Keratinocyte (primary cell): ENCODE data around the gene MFN2. TPM values are rescaled to one million over a fixed set of nuclear protein-coding genes. Genes with fewer than 3 reads are reported as not detected.

Source experiments
- DNase-seq: peaks from one replicate; pipeline ENCODE4 v3.0.0-alpha.2; 2011; ENCODE audit warnings: low read depth, missing footprints, low spot score
- FAIRE-seq: peaks from 2 replicates; lab custom pipeline; 2011; peaks lifted over from hg19 to GRCh38; lab: Jason Lieb, UNC
- H2AFZ ChIP-seq: 2 replicates; pipeline ENCODE4 v1.6.0; 2012; ENCODE audit warnings: low read length, control low read depth, inconsistent platforms; ENCODE audit not compliant: control insufficient read depth
- H3K27ac ChIP-seq: 2 replicates; pipeline ENCODE4 v1.5.1; 2011; ENCODE audit warnings: low read length; ENCODE audit not compliant: control insufficient read depth, insufficient read depth
- H3K27me3 ChIP-seq: 3 replicates; pipeline ENCODE4 v1.6.0; 2011; ENCODE audit warnings: low read length; ENCODE audit not compliant: control insufficient read depth, insufficient read depth; ENCODE audit errors: extremely low read depth
- H3K36me3 ChIP-seq, 2 experiments: 2 replicates in 1 of 2; 3 replicates in 1 of 2; pipeline ENCODE4 v1.5.1; 2011; ENCODE audit warnings: low read length in 2 of 2, mild to moderate bottlenecking in 1 of 2; ENCODE audit not compliant: control insufficient read depth in 2 of 2, insufficient read depth in 2 of 2; ENCODE audit errors: extremely low read depth in 1 of 2
- H3K4me1 ChIP-seq: 3 replicates; pipeline ENCODE4 v1.5.1; 2011; ENCODE audit warnings: low read length; ENCODE audit not compliant: control insufficient read depth, insufficient read depth; ENCODE audit errors: extremely low read depth
- H3K4me2 ChIP-seq: 3 replicates; pipeline ENCODE4 v1.6.0; 2011; ENCODE audit warnings: low read depth, low read length; ENCODE audit not compliant: control insufficient read depth, insufficient read depth; ENCODE audit errors: extremely low read depth
- H3K4me3 ChIP-seq, 3 experiments: fragments of 200-600 bp in 1 of 3; sonication (generic) in 1 of 3; 2 replicates in 2 of 3; 3 replicates in 1 of 3; pipeline ENCODE4 v1.5.1; 2011 to 2016; ENCODE audit warnings: low read length in 3 of 3, mild to moderate bottlenecking in 3 of 3, control low read depth in 2 of 3, inconsistent platforms in 1 of 3, low read depth in 1 of 3, mixed read lengths in 1 of 3, mixed run types in 1 of 3, moderate library complexity in 1 of 3; ENCODE audit not compliant: control insufficient read depth in 2 of 3, insufficient read depth in 2 of 3; ENCODE audit errors: extremely low read depth in 1 of 3
- H3K79me2 ChIP-seq: 2 replicates; pipeline ENCODE4 v1.6.0; 2012; ENCODE audit warnings: low read length; ENCODE audit not compliant: control insufficient read depth, insufficient read depth
- H3K9ac ChIP-seq: 3 replicates; pipeline ENCODE4 v1.6.0; 2011; ENCODE audit warnings: low read length; ENCODE audit not compliant: control insufficient read depth, insufficient read depth; ENCODE audit errors: extremely low read depth
- H3K9me1 ChIP-seq: 3 replicates; pipeline ENCODE4 v1.6.0; 2011; ENCODE audit warnings: low read length; ENCODE audit not compliant: control insufficient read depth, insufficient read depth; ENCODE audit errors: extremely low read depth
- H3K9me3 ChIP-seq: 2 replicates; pipeline ENCODE4 v1.5.1; 2012; ENCODE audit warnings: low read depth, low read length; ENCODE audit not compliant: control insufficient read depth
- H4K20me1 ChIP-seq: 3 replicates; pipeline ENCODE4 v1.6.0; 2011; ENCODE audit warnings: low read length; ENCODE audit not compliant: control insufficient read depth, insufficient read depth; ENCODE audit errors: extremely low read depth
- EZH2 ChIP-seq: IDR thresholded peaks from one replicate; pipeline ENCODE4 v1.6.1; 2012; ENCODE audit warnings: inconsistent platforms, mild to moderate bottlenecking, low read length, moderate library complexity
- dilution Hi-C: fragments of 300-500 bp; cut with MboI; formaldehyde crosslinking; loops from one replicate; pipeline ENCODE4 v1.7.0; 2020; ENCODE audit warnings: low sequenced_read_pairs; ENCODE audit not compliant: extremely low pct_ligation_motif_present
- polyA plus RNA-seq, 5 experiments: library from polyadenylated mRNA; depleted of rRNA in 3 of 5; stranded (reverse) in 3 of 5; stranded (forward) in 1 of 5; unstranded in 1 of 5; fragments of >200 nt; gene quantifications; 1 replicate in 1 of 5; 2 replicates in 3 of 5; 3 replicates in 1 of 5; pipeline versions ENCODE4 v1.2.1 to v1.2.3, GENCODE V29; 2011 to 2012; ENCODE audit warnings: missing spikeins in 2 of 5, low read depth in 1 of 5, low replicate concordance in 1 of 5
- TF ChIP-seq, protein P1 (sequence below), 3 experiments: IDR thresholded peaks in 1 of 3; conservative IDR thresholded peaks in 1 of 3; optimal IDR thresholded peaks in 1 of 3; 2 replicates in 2 of 3; 3 replicates in 1 of 3; pipeline versions ENCODE3 to v1.5.1; 2011; ENCODE audit warnings: low read length in 3 of 3, mild to moderate bottlenecking in 3 of 3, moderate library complexity in 2 of 3, control low read depth in 1 of 3, inconsistent platforms in 1 of 3; ENCODE audit not compliant: insufficient read depth in 2 of 3; ENCODE audit errors: extremely low read depth in 1 of 3

Gene MFN2
- polyA plus RNA-seq, 1 donor (not counting 4 experiments of a cell fraction or from before 2014, with no cell fraction given), result 102 TPM

DNA sequence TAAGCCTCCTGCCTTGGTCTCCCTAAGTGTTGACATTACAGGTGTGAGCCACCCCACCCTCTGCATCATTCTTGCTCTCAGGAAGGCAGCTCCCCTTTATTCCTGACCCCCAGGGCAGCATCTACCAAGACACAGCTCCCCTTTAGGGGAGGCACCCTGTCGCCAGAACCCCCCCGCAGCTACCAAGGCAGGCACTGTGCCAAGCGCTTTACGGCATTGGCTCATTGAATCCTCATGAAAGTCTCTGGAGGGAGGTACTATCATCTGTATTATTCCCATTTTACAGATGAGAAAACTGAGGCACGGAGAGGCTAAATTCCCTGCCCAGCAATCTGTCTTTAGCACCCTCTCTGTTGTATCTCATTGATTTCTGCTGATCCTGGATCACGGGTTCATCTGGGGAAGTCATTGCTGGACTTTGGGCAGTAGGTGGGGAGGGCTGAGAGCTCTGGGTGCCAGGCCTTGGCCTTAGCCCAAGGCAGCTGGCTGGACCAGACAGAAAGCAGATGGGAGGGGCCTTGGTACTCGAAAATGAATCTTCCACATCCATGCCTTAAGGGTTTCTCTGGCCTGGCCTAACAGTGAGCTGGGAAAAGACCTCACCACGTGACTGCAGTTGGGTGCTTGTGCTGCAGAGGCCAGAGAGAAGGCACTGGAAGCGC is 39.9 kb upstream of the MFN2 start:
- TF ChIP-seq EZH2, result no peak
- TF ChIP-seq, protein P1, sequence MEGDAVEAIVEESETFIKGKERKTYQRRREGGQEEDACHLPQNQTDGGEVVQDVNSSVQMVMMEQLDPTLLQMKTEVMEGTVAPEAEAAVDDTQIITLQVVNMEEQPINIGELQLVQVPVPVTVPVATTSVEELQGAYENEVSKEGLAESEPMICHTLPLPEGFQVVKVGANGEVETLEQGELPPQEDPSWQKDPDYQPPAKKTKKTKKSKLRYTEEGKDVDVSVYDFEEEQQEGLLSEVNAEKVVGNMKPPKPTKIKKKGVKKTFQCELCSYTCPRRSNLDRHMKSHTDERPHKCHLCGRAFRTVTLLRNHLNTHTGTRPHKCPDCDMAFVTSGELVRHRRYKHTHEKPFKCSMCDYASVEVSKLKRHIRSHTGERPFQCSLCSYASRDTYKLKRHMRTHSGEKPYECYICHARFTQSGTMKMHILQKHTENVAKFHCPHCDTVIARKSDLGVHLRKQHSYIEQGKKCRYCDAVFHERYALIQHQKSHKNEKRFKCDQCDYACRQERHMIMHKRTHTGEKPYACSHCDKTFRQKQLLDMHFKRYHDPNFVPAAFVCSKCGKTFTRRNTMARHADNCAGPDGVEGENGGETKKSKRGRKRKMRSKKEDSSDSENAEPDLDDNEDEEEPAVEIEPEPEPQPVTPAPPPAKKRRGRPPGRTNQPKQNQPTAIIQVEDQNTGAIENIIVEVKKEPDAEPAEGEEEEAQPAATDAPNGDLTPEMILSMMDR (optimal IDR thresholded peaks at IDR 0.05 in 1 of 3, IDR thresholded peaks at IDR 0.05 in 1 of 3, conservative IDR thresholded peaks at IDR 0.05 in 1 of 3; ENCODE audit: extremely low read depth in 1 of 3, insufficient read depth in 2 of 3, low read length in 3 of 3), result no peak
- Histone ChIP-seq H3K9ac (no peak overlapping the region), H3K27me3 (no peaks in the 10 kb centered on the region), H3K4me2 (no peak overlapping the region), H3K4me1 (no peaks in the 10 kb centered on the region), H3K36me3 (peaks cover 6 to 7% of the 10 kb centered on the region in 2 experiments), H2AFZ (no peak overlapping the region), H3K27ac (no peak overlapping the region), H3K4me3 (no peak overlapping the region), H3K79me2 (peaks cover 6% of the 10 kb centered on the region), H3K9me3 (no peaks in the 10 kb centered on the region), H3K9me1 (no peaks in the 10 kb centered on the region), H4K20me1 (no peaks in the 10 kb centered on the region)
- FAIRE-seq (no peak), DNase-seq (no peak)
- dilution Hi-C loops, result no loop called here

DNA sequence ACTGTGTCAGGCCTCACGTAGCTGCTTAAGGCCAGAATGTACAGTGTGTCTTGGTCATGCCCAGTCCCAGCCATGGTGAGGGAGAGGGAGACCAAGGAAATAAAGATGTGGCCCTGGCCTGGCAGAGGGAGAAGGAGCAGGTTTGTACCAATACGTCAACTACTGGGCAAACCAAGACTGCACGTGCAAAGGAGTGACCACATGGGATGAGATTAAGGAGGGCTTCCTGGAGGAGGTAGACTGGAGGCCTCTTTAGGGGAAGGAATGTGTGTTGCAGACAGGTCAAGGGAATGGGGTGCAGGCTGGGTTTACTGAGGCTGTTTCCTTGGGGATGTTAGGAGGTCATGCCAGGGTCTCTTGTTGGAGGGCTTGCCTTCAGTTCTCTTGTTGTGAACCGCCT is 38.0 kb upstream of the MFN2 start:
- H3K4me3 ChIP-seq, result no peak overlapping the region
- H3K4me1 ChIP-seq, result no peaks in the 10 kb centered on the region
- H3K4me2 ChIP-seq, result no peak overlapping the region
- H3K36me3 ChIP-seq, result peaks cover 6 to 7% of the 10 kb centered on the region in 2 experiments
- H4K20me1 ChIP-seq, result no peaks in the 10 kb centered on the region
- DNase-seq, result no peak
- TF ChIP-seq, protein P1 (optimal IDR thresholded peaks at IDR 0.05 in 1 of 3, IDR thresholded peaks at IDR 0.05 in 1 of 3, conservative IDR thresholded peaks at IDR 0.05 in 1 of 3; ENCODE audit: extremely low read depth in 1 of 3, insufficient read depth in 2 of 3, low read length in 3 of 3), result no peak
- no peak for TF ChIP-seq EZH2
- no peaks in the 10 kb centered on the region for H3K79me2 ChIP-seq
- dilution Hi-C loops, result no loop called here
- no peak overlapping the region for H2AFZ ChIP-seq
- no peak for FAIRE-seq
- H3K9me1 ChIP-seq, result no peaks in the 10 kb centered on the region
- H3K9me3 ChIP-seq, result no peaks in the 10 kb centered on the region
- no peaks in the 10 kb centered on the region for H3K27me3 ChIP-seq
- H3K9ac ChIP-seq, result no peak overlapping the region
- H3K27ac ChIP-seq, result no peak overlapping the region
